H1 (cell line): ENCODE measurements around the gene TCAIM. TPM values are rescaled to one million over a fixed set of nuclear protein-coding genes. Genes with fewer than 3 reads are reported as not detected.

Experiments
- CHD2 ChIP-seq: IDR thresholded peaks from 2 replicates; pipeline ENCODE4 v1.6.1; 2012; ENCODE audit warnings: low read length, improper control_type of control experiment
- EGR1 ChIP-seq: IDR thresholded peaks from 2 replicates; pipeline ENCODE4 v1.6.1; 2011; ENCODE audit warnings: low read depth, low read length, borderline replicate concordance
- EZH2 ChIP-seq: fragments of 200-600 bp; sonication (generic); IDR thresholded peaks from 2 replicates; pipeline ENCODE4 v1.7.1; 2012; ENCODE audit warnings: low read depth, mild to moderate bottlenecking, moderate library complexity, low read length, inconsistent platforms; ENCODE audit not compliant: severe bottlenecking
- JUND ChIP-seq: IDR thresholded peaks from 2 replicates; pipeline ENCODE4 v1.6.1; 2011; ENCODE audit warnings: mild to moderate bottlenecking, improper control_type of control experiment, low read length
- RXRA ChIP-seq: IDR thresholded peaks from 2 replicates; pipeline ENCODE4 v1.6.1; 2011; ENCODE audit warnings: low read depth, mild to moderate bottlenecking, low read length, moderate library complexity; ENCODE audit not compliant: insufficient read depth
- SP4 ChIP-seq: IDR thresholded peaks from 2 replicates; pipeline ENCODE4 v1.6.1; 2012; ENCODE audit warnings: low read length, inconsistent platforms
- TBP ChIP-seq: IDR thresholded peaks from 2 replicates; pipeline ENCODE4 v1.6.1; 2011; ENCODE audit warnings: low read depth, low read length, improper control_type of control experiment
- polyA plus RNA-seq, 7 experiments: library from polyadenylated mRNA; depleted of rRNA in 3 of 7; stranded (reverse) in 5 of 7; unstranded in 2 of 7; fragments of >200 nt in 5 of 7; fragments of 200-250 nt in 2 of 7; gene quantifications; 1 replicate in 5 of 7; 2 replicates in 1 of 7; 4 replicates in 1 of 7; pipeline versions ENCODE4 v1.2.1 to v1.2.3, GENCODE V29; 2011 to 2013; ENCODE audit warnings: missing spikeins in 2 of 7, mixed read lengths in 2 of 7
- total RNA-seq: library from RNA; stranded (reverse); fragmentation: NEBNext Ultra II Directional; extraction: Animal tissue kit (Norgen Biotek cat#: 25700); gene quantifications from 2 replicates; pipeline ENCODE4 v1.2.1, GENCODE V29; 2021
- TF ChIP-seq, protein P1 (sequence below): fragments of 300-600 bp; sonication (generic); IDR thresholded peaks from 2 replicates; pipeline ENCODE4 v1.7.1; 2012; ENCODE audit warnings: low read length, moderate library complexity, mild to moderate bottlenecking, inconsistent platforms; ENCODE audit not compliant: insufficient replicate concordance
- TF ChIP-seq, protein P2 (sequence below): IDR thresholded peaks from 2 replicates; pipeline ENCODE4 v1.6.1; 2012; ENCODE audit warnings: inconsistent platforms

TCAIM gene
- total and polyA plus RNA-seq, 2 of the 8 experiments (the other 6 are each of a cell fraction or from before 2014, with no cell fraction given) = 6.9 to 22.1 TPM

DNA sequence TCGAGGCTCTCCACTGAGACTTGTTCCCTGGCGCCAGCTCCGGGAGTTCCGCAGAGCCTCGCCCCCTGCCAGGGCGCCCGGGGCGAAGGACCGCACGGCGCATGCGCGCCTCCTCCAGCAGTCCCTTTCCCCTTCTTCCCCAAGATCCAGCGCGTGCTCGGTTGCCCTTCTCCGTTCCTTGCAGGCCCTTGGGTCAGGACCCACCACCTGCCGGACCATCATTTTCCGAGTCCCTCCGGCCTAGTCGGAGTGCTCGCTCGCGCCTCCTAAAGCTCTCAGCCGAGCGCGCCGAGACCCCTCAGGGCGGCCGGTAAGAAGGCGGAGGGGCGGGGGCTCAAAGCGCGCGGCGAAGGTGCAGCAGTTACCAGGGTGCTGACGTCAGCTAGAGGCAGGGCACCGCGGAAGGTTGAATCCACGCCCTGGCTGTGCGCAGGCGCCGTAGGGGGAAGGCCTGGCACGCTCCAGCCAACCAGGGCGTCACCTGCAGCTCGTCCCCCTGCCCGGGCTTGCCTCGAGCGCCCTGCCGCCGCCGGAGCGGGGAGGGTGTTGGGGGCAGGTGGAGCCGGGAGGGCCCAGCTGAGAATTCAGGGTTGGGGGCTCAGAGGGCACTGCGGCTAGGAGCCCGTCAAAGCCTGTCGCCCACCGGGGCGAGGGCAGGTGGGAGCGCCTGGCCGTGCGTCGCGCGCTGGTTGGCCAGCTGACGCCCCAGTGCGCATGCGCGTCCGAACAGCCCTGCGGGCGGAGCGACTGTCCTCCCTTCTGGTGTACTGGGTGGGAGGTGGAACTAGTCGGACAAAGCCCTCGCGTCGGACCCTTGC, at the start of gene TCAIM (continued):
- TF ChIP-seq, protein P1, sequence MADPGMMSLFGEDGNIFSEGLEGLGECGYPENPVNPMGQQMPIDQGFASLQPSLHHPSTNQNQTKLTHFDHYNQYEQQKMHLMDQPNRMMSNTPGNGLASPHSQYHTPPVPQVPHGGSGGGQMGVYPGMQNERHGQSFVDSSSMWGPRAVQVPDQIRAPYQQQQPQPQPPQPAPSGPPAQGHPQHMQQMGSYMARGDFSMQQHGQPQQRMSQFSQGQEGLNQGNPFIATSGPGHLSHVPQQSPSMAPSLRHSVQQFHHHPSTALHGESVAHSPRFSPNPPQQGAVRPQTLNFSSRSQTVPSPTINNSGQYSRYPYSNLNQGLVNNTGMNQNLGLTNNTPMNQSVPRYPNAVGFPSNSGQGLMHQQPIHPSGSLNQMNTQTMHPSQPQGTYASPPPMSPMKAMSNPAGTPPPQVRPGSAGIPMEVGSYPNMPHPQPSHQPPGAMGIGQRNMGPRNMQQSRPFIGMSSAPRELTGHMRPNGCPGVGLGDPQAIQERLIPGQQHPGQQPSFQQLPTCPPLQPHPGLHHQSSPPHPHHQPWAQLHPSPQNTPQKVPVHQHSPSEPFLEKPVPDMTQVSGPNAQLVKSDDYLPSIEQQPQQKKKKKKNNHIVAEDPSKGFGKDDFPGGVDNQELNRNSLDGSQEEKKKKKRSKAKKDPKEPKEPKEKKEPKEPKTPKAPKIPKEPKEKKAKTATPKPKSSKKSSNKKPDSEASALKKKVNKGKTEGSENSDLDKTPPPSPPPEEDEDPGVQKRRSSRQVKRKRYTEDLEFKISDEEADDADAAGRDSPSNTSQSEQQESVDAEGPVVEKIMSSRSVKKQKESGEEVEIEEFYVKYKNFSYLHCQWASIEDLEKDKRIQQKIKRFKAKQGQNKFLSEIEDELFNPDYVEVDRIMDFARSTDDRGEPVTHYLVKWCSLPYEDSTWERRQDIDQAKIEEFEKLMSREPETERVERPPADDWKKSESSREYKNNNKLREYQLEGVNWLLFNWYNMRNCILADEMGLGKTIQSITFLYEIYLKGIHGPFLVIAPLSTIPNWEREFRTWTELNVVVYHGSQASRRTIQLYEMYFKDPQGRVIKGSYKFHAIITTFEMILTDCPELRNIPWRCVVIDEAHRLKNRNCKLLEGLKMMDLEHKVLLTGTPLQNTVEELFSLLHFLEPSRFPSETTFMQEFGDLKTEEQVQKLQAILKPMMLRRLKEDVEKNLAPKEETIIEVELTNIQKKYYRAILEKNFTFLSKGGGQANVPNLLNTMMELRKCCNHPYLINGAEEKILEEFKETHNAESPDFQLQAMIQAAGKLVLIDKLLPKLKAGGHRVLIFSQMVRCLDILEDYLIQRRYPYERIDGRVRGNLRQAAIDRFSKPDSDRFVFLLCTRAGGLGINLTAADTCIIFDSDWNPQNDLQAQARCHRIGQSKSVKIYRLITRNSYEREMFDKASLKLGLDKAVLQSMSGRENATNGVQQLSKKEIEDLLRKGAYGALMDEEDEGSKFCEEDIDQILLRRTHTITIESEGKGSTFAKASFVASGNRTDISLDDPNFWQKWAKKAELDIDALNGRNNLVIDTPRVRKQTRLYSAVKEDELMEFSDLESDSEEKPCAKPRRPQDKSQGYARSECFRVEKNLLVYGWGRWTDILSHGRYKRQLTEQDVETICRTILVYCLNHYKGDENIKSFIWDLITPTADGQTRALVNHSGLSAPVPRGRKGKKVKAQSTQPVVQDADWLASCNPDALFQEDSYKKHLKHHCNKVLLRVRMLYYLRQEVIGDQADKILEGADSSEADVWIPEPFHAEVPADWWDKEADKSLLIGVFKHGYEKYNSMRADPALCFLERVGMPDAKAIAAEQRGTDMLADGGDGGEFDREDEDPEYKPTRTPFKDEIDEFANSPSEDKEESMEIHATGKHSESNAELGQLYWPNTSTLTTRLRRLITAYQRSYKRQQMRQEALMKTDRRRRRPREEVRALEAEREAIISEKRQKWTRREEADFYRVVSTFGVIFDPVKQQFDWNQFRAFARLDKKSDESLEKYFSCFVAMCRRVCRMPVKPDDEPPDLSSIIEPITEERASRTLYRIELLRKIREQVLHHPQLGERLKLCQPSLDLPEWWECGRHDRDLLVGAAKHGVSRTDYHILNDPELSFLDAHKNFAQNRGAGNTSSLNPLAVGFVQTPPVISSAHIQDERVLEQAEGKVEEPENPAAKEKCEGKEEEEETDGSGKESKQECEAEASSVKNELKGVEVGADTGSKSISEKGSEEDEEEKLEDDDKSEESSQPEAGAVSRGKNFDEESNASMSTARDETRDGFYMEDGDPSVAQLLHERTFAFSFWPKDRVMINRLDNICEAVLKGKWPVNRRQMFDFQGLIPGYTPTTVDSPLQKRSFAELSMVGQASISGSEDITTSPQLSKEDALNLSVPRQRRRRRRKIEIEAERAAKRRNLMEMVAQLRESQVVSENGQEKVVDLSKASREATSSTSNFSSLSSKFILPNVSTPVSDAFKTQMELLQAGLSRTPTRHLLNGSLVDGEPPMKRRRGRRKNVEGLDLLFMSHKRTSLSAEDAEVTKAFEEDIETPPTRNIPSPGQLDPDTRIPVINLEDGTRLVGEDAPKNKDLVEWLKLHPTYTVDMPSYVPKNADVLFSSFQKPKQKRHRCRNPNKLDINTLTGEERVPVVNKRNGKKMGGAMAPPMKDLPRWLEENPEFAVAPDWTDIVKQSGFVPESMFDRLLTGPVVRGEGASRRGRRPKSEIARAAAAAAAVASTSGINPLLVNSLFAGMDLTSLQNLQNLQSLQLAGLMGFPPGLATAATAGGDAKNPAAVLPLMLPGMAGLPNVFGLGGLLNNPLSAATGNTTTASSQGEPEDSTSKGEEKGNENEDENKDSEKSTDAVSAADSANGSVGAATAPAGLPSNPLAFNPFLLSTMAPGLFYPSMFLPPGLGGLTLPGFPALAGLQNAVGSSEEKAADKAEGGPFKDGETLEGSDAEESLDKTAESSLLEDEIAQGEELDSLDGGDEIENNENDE = no peak
- no peak for TF ChIP-seq EZH2
- TF ChIP-seq JUND = peak; percentile 44; the same call in 1 of the 2 replicates
- TF ChIP-seq CHD2 = no peak; the same call in 1 of the 2 replicates
- no peak for TF ChIP-seq RXRA
- TF ChIP-seq TBP = peak; percentile 80; the same call in 1 of the 2 replicates
- TF ChIP-seq, protein P2, sequence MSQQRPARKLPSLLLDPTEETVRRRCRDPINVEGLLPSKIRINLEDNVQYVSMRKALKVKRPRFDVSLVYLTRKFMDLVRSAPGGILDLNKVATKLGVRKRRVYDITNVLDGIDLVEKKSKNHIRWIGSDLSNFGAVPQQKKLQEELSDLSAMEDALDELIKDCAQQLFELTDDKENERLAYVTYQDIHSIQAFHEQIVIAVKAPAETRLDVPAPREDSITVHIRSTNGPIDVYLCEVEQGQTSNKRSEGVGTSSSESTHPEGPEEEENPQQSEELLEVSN = peak; percentile 95
- no peak for TF ChIP-seq EGR1
- TF ChIP-seq SP4 = peak; percentile 67; the same call in 1 of the 2 replicates
